SK-N-MC (cell line): ENCODE results near the gene MCEE.
A peak's percentile ranks its signal among the peaks of the same experiment; 100 is the strongest.

Experiments
- EZH2 ChIP-seq: fragments of 200-600 bp; sonication (generic); IDR thresholded peaks from one replicate; pipeline ENCODE4 v1.6.1; 2017; ENCODE audit warnings: antibody characterized with exemption
- POLR2AphosphoS5 ChIP-seq: IDR thresholded peaks from 2 replicates; pipeline ENCODE4 v1.6.1; 2012; ENCODE audit warnings: mild to moderate bottlenecking, low read depth, low read length, borderline replicate concordance

DNA sequence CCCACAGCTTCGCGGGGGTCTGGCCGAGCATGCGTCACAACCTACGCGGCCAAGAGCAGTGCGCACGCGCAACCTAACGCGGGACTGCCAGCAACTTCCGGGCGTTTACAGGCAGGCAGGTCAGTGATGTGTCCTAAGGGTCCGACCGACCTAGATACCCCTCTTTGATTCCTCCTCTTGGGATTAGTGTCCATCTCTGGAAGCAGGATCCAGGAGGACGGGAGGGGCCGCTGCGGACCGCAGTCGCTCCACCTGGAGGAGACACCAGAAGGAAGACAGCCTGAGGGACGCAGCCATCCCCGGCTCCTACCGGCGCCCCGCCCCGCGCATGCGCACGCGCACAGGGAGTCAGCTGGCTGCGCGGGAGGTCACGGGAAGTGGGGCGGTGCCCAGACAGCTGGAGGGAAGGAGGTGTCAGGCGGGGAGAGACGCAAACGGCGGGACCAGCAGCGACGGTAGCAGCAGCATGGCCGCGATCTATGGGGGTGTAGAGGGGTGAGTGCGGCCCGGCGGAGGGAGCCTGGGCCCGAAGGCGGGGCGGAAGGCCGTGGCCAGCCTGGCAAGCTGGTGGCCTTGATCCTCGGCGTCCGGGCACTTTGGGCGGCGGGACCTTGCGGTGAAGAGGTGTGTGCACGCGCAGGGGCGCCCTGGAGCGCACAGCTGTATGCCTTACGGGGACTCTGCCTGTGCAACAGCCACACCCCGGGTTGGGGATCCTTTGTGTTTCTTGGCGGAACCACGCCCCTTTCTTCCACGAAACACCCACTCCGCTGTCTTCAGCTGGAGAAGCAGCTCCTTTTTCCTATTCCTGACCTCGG, 61.6 kb downstream of the MCEE start, which contains the start of gene NAGK:
- TF ChIP-seq EZH2 (no peak), POLR2AphosphoS5 (peak; percentile 98)
